H9 (cell line): ENCODE results near the gene POU4F3. TPM values are rescaled to one million over a fixed set of nuclear protein-coding genes. Genes with fewer than 3 reads are reported as not detected.

Experiments used
- DNase-seq: peaks from one replicate; pipeline ENCODE4 v3.0.0-alpha.2; 2017
- H2AFZ ChIP-seq: one replicate; pipeline ENCODE4 v1.6.1; 2013; ENCODE audit warnings: mild to moderate bottlenecking, low read length, control low read depth, moderate library complexity
- H2AK5ac ChIP-seq: 2 replicates; pipeline ENCODE4 v1.6.1; 2013; ENCODE audit warnings: low read length, control low read depth, mixed read lengths; ENCODE audit not compliant: insufficient read length
- H2BK120ac ChIP-seq: one replicate; pipeline ENCODE4 v1.6.1; 2013; ENCODE audit warnings: low read depth, mild to moderate bottlenecking, low read length, control low read depth, inconsistent platforms; ENCODE audit not compliant: poor library complexity, severe bottlenecking
- H2BK12ac ChIP-seq: 2 replicates; pipeline ENCODE4 v1.6.1; 2013; ENCODE audit warnings: low read length, control low read depth, mixed read lengths, low read depth; ENCODE audit not compliant: insufficient read length
- H2BK15ac ChIP-seq: 2 replicates; pipeline ENCODE4 v1.6.1; 2013; ENCODE audit warnings: low read depth, low read length, control low read depth
- H2BK20ac ChIP-seq: one replicate; pipeline ENCODE4 v1.6.1; 2013; ENCODE audit warnings: low read depth, mild to moderate bottlenecking, low read length, control low read depth, inconsistent platforms; ENCODE audit not compliant: poor library complexity, severe bottlenecking
- H2BK5ac ChIP-seq: 2 replicates; pipeline ENCODE4 v1.6.1; 2013; ENCODE audit warnings: low read length, control low read depth, mixed read lengths; ENCODE audit not compliant: insufficient read length
- H3K14ac ChIP-seq: 2 replicates; pipeline ENCODE4 v1.6.1; 2013; ENCODE audit warnings: low read length, control low read depth; ENCODE audit not compliant: insufficient read depth
- H3K18ac ChIP-seq: 2 replicates; pipeline ENCODE4 v1.6.1; 2013; ENCODE audit warnings: low read depth, mild to moderate bottlenecking, mixed read lengths, low read length, control low read depth; ENCODE audit not compliant: insufficient read length
- H3K23ac ChIP-seq: 2 replicates; pipeline ENCODE4 v1.6.1; 2013; ENCODE audit warnings: low read length, control low read depth, mixed read lengths, low read depth; ENCODE audit not compliant: insufficient read length
- H3K23me2 ChIP-seq: 2 replicates; pipeline ENCODE4 v1.6.1; 2013; ENCODE audit warnings: low read depth, mild to moderate bottlenecking, mixed read lengths, low read length, control low read depth; ENCODE audit not compliant: insufficient read length, poor library complexity, severe bottlenecking
- H3K27ac ChIP-seq: 2 replicates; pipeline ENCODE4 v1.5.1; 2013; ENCODE audit warnings: low read length, control low read depth, mixed read lengths, low read depth; ENCODE audit not compliant: insufficient read length
- H3K27me3 ChIP-seq: 2 replicates; pipeline ENCODE4 v1.6.1; 2013; ENCODE audit warnings: low read length, control low read depth, inconsistent platforms; ENCODE audit not compliant: insufficient read depth
- H3K4ac ChIP-seq: 2 replicates; pipeline ENCODE4 v1.6.1; 2013; ENCODE audit warnings: low read depth, mild to moderate bottlenecking, control low read depth, inconsistent platforms, low read length, moderate library complexity
- H3K4me1 ChIP-seq: 2 replicates; pipeline ENCODE4 v1.6.1; 2013; ENCODE audit warnings: low read length, control low read depth, inconsistent platforms; ENCODE audit not compliant: insufficient read depth
- H3K4me2 ChIP-seq: 2 replicates; pipeline ENCODE4 v1.6.1; 2013; ENCODE audit warnings: low read length, control low read depth, mixed read lengths; ENCODE audit not compliant: insufficient read length, insufficient read depth
- H3K56ac ChIP-seq: 2 replicates; pipeline ENCODE4 v1.6.1; 2013; ENCODE audit warnings: low read depth, mild to moderate bottlenecking, mixed read lengths, low read length, control low read depth; ENCODE audit not compliant: insufficient read length
- H3K79me1 ChIP-seq: 2 replicates; pipeline ENCODE4 v1.6.1; 2013; ENCODE audit warnings: low read depth, mild to moderate bottlenecking, moderate library complexity, low read length, control low read depth, inconsistent platforms; ENCODE audit not compliant: insufficient read depth, poor library complexity, severe bottlenecking
- H3K79me2 ChIP-seq: 2 replicates; pipeline ENCODE4 v1.6.1; 2013; ENCODE audit warnings: low read length, control low read depth, inconsistent platforms; ENCODE audit not compliant: insufficient read depth
- H3K9ac ChIP-seq: 2 replicates; pipeline ENCODE4 v1.6.1; 2013; ENCODE audit warnings: low read length, control low read depth, mixed read lengths; ENCODE audit not compliant: insufficient read length; ENCODE audit errors: extremely low read depth
- H3K9me3 ChIP-seq: one replicate; pipeline ENCODE4 v1.6.1; 2013; ENCODE audit warnings: low read depth, low read length, inconsistent platforms; ENCODE audit not compliant: control insufficient read depth
- H3T11ph ChIP-seq: one replicate; pipeline ENCODE4 v1.6.1; 2013; ENCODE audit warnings: mild to moderate bottlenecking, low read length, control low read depth, inconsistent platforms
- H4K20me1 ChIP-seq: one replicate; pipeline ENCODE4 v1.6.1; 2013; ENCODE audit not compliant: control insufficient read depth, insufficient read length, insufficient read depth
- H4K5ac ChIP-seq: 2 replicates; pipeline ENCODE4 v1.6.1; 2013; ENCODE audit warnings: low read depth, mild to moderate bottlenecking, mixed read lengths, low read length, control low read depth; ENCODE audit not compliant: insufficient read length
- H4K8ac ChIP-seq: replicated peaks from 2 replicates; pipeline ENCODE4 v1.6.1; 2013; ENCODE audit warnings: low read length, control low read depth, mixed read lengths, low read depth; ENCODE audit not compliant: insufficient read length
- H4K91ac ChIP-seq: 2 replicates; pipeline ENCODE4 v1.6.1; 2013; ENCODE audit warnings: low read depth, mild to moderate bottlenecking, moderate library complexity, mixed read lengths, low read length, control low read depth; ENCODE audit not compliant: insufficient read length
- H3K27ac Mint-ChIP-seq, 3 experiments: 2 replicates in 2 of 3; 3 replicates in 1 of 3; pipeline ENCODE4 v1.8.0; 2020 to 2021; ENCODE audit warnings: mixed read lengths in 3 of 3, mild to moderate bottlenecking in 1 of 3, moderate library complexity in 1 of 3
- H3K27me3 Mint-ChIP-seq: 2 replicates; pipeline ENCODE4 v1.8.0; 2021; ENCODE audit warnings: low read depth, mild to moderate bottlenecking, moderate library complexity, mixed read lengths
- H3K36me3 Mint-ChIP-seq, 3 experiments: 2 replicates in 2 of 3; 3 replicates in 1 of 3; pipeline ENCODE4 v1.8.0; 2020 to 2021; ENCODE audit warnings: low read depth in 3 of 3, mixed read lengths in 3 of 3; ENCODE audit not compliant: insufficient read depth in 1 of 3
- H3K4me1 Mint-ChIP-seq, 2 experiments: 2 replicates each; pipeline ENCODE4 v1.8.0; 2020; ENCODE audit warnings: mixed read lengths in 2 of 2
- H3K4me3 Mint-ChIP-seq, 2 experiments: 2 replicates in 1 of 2; 3 replicates in 1 of 2; pipeline ENCODE4 v1.8.0; 2020 to 2021; ENCODE audit warnings: mild to moderate bottlenecking in 2 of 2, mixed read lengths in 2 of 2, moderate library complexity in 1 of 2
- H3K9me3 Mint-ChIP-seq, 2 experiments: 2 replicates in 1 of 2; 3 replicates in 1 of 2; pipeline ENCODE4 v1.8.0; 2020; ENCODE audit warnings: mild to moderate bottlenecking in 2 of 2, mixed read lengths in 2 of 2, moderate library complexity in 1 of 2
- CTCF ChIP-seq: fragments of 200-600 bp; sonication (generic); conservative IDR thresholded peaks from 3 replicates; pipeline ENCODE4 v1.8.0; 2021; ENCODE audit warnings: antibody characterized with exemption, mild to moderate bottlenecking
- WGBS: extraction: QIAGEN DNeasy Blood & Tissue Kit; methylation state at CpG from one replicate; pipeline ENCODE4 v1.1.7; 2013; ENCODE audit warnings: missing lambda C conversion rate, low lambda C conversion rate, mixed read lengths; ENCODE audit not compliant: insufficient read length; ENCODE audit errors: extremely low coverage; 5-methylcytosine and 5-hydroxymethylcytosine counted together
- total RNA-seq: library from RNA; stranded (reverse); gene quantifications from 2 replicates; pipeline ENCODE4 v1.2.1, GENCODE V29; 2021

The POU4F3 gene
- total RNA-seq, 1 experiment from 2014 or later = not detected

- no peak for TF ChIP-seq CTCF
- Histone ChIP-seq H3T11ph (no peak overlapping the region), H3K18ac (no peak overlapping the region), H2BK12ac (no peak overlapping the region), H4K5ac (no peak overlapping the region), H3K9me3 (no peaks in the 10 kb centered on the region), H3K4me2 (no peak overlapping the region), H3K23me2 (no peaks in the 10 kb centered on the region), H3K79me2 (0 out of 2 replicates have a peak, but pooled peaks cover 2% of the 10 kb centered on the region), H2BK120ac (no peak overlapping the region), H2AFZ (no peak overlapping the region), H3K23ac (no peak overlapping the region), H3K4me1 (no peaks in the 10 kb centered on the region), H2BK5ac (no peak overlapping the region), H3K27ac (no peak overlapping the region), H3K9ac (no peak overlapping the region), H3K4ac (no peak overlapping the region), H2BK15ac (no peak overlapping the region), H4K91ac (no peak overlapping the region), H3K27me3 (no peaks in the 10 kb centered on the region), H2AK5ac (no peak overlapping the region), H4K20me1 (no peaks in the 10 kb centered on the region), H2BK20ac (no peak overlapping the region), H3K14ac (no peak overlapping the region), H3K56ac (no peak overlapping the region), H4K8ac (no peak overlapping the region), H3K79me1 (no peaks in the 10 kb centered on the region)
- H3K4me1 Mint-ChIP-seq = peaks cover 6 to 17% of the 10 kb centered on the region in 2 experiments; a peak in 3 of 4 replicates
- no peak overlapping the region for H3K4me3 Mint-ChIP-seq
- H3K27me3 Mint-ChIP-seq = peaks cover 2% of the 10 kb centered on the region
- no peak for DNase-seq
- no peak overlapping the region for H3K27ac Mint-ChIP-seq
- no peaks in the 10 kb centered on the region for H3K9me3 Mint-ChIP-seq
- no CpG with 5 or more reads among the region's 1 CpG for WGBS
- no peaks in the 10 kb centered on the region for H3K36me3 Mint-ChIP-seq
These were observed 31.8 kb upstream of the POU4F3 start for GRCh38 chr5:146306838-146307237.
